Uterus (tissue), 2 donors: ENCODE data around the gene CD2BP2.

Source experiments
- POLR2A ChIP-seq, 2 donors: fragments of 450-650 bp; IDR thresholded peaks; one replicate each; pipeline ENCODE4 v1.6.1; 2016; ENCODE audit warnings: antibody characterized with exemption in 2 of 2, mild to moderate bottlenecking in 1 of 2, moderate library complexity in 1 of 2
- TF ChIP-seq, protein P1 (sequence below), 4 experiments: fragments of 200-600 bp in 2 of 4; fragments of 450-650 bp in 2 of 4; sonication (generic) in 2 of 4; IDR thresholded peaks; one replicate each; pipeline ENCODE4 v1.5.1; 2016 to 2019; ENCODE audit warnings: antibody characterized with exemption in 4 of 4, mild to moderate bottlenecking in 2 of 4, moderate library complexity in 1 of 4

DNA sequence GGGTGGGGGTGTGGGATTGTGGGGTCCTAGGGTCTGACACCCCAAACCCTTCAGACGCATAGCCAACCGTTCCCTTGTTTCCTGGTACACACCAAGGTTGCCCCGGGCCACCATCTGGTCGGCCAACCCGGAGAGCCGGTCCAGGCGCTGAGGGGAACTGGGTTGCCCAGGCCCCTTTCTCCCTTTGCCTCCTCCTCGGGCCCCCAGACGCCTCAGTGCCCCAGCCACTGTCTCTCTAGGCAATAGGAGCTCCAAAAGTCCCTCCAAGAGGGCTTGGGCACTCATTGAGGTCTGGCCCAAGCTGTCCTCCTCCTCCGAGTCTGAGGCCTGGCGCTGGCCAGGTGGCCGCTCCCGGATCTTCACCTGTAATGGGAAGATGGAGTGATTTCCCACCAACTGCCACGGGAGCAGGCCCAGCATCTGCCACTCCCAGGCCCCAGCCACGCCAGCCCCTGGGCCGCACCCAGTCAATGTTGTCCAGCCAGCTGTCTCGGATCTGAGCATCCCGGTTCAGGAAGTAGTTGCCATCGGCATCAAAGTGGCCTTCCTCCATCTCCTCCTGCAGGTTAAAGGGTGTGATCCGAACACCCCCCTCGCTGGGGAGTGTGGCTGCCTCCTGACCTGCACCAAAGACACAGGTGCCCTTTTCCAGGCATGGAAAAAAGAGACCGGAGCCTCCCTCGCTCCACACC, 1.5 kb downstream of the CD2BP2 start:
- TF ChIP-seq, protein P1, sequence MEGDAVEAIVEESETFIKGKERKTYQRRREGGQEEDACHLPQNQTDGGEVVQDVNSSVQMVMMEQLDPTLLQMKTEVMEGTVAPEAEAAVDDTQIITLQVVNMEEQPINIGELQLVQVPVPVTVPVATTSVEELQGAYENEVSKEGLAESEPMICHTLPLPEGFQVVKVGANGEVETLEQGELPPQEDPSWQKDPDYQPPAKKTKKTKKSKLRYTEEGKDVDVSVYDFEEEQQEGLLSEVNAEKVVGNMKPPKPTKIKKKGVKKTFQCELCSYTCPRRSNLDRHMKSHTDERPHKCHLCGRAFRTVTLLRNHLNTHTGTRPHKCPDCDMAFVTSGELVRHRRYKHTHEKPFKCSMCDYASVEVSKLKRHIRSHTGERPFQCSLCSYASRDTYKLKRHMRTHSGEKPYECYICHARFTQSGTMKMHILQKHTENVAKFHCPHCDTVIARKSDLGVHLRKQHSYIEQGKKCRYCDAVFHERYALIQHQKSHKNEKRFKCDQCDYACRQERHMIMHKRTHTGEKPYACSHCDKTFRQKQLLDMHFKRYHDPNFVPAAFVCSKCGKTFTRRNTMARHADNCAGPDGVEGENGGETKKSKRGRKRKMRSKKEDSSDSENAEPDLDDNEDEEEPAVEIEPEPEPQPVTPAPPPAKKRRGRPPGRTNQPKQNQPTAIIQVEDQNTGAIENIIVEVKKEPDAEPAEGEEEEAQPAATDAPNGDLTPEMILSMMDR (IDR thresholded peaks at IDR 0.05): no peak
- TF ChIP-seq POLR2A (IDR thresholded peaks at IDR 0.05): no peak
